ELF-1 (cell line): Measurements from ENCODE around the gene NCR3LG1.

Experiments
- DNase-seq: peaks from one replicate; pipeline ENCODE4 v3.0.0-alpha.2; 2016; ENCODE audit warnings: low read depth, low spot score

Gene NCR3LG1

DNA sequence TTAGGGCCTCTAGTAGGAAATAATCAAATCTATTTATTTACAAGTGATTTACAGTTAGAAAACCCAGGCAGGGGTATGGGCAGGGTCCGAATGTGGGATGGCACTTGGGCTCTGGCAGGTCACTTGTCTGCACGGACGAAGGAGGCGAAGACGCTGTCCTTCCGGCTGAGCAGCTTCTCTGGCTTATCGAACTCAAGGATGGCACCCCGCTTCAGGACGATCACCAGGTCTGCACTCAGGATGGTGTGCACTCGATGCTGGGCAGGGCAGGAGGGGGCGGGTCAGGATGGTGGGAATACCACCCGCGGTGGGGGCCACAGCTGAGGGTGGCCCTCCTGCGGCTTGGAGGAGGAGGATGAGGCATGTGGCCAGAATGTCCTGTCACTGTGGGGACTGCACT, 41.3 kb downstream of the NCR3LG1 start:
- no peak for DNase-seq

DNA sequence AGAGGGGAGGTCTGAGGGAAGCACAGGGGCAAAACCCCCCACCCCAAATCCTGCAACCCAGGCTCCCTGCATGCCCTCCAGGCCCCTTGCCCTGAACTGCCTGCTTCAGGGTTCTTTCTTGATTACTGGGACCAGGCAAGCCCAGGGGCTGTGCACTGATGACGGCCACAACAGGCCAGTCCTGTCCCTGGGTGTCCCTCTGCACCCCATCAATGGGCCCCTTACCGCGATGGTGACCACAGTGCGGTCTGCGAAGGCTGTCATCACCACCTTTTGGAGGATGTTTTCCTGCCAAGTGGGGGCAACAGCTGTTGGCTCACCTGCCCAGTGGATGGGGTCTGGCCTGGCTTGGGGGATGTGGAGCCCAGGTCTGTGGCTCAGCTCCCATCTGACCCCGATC, 41.9 kb downstream of the NCR3LG1 start:
- DNase-seq: no peak

DNA sequence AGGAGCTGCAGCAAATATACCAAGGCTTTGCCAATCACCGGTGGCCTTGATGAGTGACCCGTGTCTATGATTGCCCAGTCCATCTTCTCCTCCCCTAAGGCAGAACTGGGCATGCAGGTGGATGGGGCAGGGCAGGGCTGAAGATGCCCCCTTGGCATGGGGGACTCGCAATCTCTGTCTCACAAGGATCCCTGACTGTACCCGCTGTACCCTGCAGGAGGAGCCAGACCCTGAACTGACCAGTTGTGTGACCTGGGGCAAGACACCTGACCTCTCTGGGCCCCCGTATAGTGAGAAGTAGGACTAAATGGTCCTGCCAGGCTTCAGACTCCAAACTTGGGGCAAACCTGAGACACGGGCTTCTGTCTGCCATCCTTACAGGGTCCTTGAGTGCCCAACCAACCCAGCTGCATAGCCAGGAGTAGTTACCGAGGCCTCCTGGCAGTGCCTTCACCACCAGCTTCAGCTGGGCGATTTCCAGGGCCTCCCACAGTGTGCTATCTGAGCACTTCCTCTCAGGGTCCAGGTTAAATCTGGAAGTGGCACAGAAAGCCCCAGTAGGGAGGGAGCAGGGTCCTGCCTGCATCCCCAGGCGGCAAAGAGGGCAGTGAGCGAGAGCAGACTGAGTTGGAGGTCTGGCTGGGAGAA, 43.3 kb downstream of the NCR3LG1 start:
- DNase-seq: no peak

DNA sequence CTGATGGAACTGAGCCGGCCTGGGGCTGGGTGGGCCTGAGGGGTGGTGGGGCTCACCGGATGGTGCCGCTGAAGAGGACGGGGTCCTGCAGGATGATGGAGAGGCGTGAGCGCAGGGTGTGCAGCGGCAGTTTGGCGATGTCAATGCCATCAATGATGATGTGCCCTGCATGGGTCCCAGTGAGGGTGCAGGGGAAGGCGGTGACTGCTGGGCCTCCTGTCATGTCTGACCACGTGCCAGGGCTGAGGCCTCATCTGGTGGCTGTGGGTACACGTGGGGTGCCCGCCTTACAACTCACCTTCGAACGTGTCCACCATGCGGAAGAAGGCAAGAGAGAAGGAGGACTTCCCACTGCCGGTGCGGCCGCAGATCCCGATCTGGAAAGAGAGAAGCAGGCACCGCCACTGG, 44.0 kb downstream of the NCR3LG1 start:
- no peak for DNase-seq

DNA sequence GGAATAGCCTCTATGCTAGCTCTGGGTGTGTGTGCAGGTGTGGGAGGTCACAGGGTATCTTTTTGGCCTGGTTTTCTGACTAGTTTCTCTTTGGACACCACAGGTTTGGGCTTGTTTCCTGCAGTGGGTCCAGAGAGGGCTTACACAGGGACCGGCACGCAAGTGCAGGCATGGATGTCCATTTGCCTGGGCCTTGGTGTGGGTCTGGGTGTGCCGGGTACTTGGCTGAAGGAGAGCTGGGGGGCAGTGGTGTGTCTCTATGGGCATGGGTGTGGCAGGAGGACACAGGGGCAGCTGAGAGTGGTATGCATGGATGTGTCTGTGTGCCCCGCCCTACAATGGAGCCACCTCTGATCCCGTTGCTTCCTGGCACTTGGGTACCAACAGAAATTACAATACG, 44.4 kb downstream of the NCR3LG1 start:
- no peak for DNase-seq

DNA sequence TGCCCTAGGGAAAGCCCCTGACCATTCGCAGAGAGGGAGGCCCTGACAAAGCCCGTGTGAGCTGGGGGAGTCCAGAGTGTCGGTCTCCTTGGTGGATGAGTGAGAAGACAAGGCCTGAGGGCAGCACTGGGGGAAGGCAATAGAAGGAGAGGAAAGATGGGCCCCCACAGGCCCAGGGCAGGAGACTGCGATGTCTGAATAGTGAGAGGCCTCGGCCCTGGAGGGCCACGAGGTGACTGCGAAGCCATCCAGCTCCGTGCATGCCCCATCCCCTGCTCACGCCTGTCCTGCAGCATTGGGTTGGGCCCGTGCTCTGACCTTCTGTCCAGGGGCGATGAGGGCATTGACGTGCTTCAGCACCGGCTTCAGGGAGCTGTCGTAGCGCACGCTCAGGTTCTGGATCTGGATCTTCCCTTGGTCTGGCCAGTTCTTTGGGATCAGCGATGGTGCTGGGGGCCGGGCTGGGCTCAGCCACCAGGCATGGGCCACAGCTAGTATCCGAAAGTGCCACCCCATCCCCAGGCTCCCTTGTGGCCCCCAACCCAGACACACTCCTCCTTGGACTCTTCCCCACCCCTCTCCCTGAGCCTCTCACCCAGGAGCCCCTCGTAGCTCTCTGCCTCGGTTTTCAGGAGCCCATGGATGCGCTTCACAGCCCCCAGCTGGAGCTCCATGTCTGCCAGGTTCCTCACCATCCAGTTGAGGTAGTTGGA, 45.2 kb downstream of the NCR3LG1 start:
- no peak for DNase-seq

DNA sequence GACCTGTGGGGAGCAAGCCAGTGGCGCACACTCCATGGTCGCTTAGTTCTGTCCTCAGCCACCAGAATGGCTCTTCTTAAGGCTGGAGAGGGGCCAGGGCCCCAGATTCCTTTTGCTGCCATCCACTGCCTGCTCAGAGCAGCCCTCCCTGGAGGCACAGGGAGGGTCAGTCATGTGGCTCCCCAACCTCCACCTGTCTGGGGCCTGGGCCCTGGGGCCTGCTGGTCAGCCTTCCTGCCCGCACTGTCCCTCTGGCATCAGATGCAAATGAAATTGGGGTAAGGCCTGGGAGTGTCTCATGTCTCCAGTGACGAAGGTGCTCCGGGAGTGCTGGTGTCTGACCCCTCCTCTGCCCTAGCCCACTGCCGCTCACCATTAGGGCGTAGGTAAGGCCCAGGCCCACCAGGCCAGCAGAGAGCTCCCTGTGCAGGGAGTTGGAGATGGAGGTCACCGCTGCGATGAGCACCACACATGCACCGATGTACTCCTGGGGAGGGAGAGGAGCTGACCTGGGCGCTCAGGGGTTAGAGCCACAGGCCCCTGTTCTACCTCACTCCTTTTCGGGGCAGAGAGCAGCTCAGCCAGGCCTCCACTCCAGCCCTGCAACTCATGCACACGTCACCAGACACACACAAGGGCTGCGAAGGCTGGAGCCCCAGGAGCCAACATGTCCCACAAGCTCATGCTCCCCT, 45.9 kb downstream of the NCR3LG1 start:
- no peak for DNase-seq

DNA sequence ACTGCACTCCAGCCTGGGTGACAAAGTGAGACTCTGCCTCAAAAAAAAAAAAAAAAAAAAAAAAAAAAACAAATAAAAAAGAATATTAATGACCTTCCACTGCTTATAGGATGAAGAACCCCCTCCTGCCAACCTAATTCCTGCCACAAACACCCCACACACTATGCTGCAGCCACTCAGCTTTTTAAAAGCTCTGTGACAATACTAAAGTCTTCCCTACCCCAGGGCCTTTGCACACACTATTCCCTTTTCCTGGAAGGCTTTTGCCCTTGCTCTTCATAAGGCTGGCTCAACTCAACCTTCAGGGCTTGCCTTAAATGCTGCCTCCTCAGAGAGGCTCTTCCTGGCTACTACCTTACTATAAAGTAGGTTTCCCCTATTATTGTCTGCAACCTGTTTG, 47.6 kb downstream of the NCR3LG1 start:
- no peak for DNase-seq

DNA sequence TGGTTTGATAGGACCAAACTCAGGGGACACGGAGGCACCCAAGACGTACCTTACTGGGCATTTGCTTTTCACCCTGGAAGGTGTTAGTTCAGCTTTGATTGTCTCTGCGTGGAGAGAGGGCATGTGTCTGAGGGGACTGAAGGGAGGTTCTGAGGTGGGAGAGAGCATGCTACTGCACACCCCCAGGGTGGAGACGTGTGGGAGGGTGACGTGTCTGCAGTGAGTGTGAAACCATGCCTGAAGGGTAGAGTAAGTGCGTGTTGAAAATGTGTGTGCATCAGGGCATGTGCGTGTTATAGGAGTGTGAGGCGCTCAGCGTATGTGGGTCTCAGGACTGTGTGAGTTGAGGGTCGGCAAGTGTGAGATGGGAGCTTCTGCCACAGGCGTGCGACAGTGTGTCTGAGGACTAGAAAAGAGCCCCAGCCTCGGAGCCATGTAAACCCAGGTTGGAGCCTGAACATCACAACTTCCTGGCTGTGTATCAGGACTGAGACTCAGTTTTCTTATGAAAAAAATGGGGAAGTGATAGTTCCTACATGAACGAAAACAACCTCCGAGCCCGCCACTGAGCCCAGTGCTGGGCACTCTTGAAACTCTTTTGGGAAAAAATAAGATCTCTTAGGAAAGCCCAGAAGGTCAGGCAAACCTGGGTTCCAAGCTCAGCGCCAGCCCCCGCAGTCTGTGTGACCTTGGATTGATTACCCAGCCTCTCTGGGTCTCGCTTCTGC, 48.6 kb downstream of the NCR3LG1 start:
- no peak for DNase-seq

DNA sequence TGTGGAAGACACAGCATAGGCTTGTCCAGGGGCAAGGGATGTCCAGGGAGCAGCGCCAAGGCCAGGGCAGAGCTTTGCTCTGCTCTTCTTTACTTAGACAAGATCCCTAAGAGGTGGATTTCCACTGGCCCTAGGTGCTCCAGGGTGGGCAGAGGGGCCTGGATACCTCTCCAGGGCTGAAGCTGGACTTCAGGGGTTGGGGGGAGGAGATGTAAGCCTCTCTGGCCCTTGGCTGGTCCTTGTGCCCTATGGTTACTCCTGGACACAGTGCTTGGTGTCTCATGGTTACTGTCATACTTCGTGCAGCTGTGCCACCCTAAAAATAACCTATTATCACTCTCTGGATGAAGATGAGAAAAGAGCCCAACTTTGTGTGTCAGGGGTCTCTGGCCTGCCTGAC, 49.7 kb downstream of the NCR3LG1 start:
- no peak for DNase-seq

DNA sequence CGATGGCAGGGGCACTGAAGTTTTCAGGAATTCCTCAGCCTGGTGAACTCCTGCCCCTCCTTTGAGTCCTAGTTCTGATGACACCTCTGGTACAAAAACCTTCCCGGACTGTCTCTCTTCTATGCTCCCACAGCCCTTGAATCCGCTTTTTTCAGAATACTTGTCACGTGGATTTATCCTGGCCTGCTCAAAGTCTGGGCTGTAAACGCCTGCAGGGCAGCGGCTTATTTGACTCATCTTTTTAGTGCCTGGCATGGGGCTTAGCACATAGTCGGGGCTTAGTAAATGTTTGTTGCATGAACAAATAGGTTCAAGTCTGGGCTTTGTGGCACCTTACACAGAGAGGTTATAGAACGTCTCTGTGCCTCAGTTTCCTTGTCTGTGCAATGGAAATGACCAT, 50.2 kb downstream of the NCR3LG1 start:
- peak; percentile 18 for DNase-seq

DNA sequence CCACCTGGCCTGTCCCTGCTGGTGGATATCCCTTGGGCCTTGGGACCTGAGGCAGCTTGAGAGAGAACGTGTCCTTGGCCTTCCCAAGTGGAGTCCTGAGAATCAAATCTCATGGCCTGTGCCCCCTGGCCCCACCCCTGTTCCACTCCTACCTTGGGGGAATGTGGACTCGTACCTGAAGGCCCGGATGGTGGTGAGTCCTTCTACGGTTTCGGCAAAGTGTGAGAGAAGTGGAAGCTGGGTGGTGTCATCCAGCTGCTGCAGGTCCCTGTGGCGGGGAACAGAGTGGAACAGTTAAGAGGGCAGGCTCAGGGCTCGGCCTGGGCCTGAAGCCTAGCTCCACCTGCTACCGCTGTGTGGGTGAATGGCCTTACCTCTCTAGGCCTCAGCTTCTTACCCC, 50.9 kb downstream of the NCR3LG1 start:
- DNase-seq: no peak

DNA sequence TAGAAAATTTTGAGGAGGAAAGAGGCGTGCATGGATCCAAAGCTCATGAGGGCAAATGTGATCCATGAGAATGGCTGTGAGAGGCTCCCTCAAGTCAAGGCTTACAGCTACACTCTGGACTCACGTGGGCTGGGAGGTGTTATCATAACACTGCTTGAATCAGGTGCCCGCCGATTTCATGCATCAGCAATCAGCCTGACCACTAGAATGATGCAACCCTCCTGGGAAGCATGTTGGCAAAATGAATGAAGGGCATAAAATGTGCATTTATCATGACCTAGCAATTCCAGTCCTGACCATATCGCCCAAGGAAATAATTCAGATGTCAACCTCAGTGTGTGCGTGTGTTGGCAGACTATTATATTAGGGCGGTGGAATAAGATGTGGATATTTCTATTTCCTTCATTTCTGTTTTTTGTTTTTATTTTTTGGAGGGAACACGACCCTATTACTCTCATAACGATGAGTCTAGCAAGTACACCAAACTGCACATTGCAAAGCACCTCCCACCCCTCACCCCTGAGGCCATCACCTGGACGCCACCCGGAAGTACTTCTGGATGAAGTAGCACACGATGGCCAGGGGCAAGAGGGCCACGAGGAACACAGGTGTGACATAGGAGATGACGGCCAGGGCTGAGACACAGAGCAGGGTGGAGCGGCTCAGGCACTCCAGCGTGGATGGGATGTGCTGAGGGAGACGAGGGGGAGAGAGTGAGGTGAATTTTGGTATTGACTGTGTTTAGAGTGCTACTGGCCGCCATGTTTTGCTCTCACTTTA, 52.6 kb downstream of the NCR3LG1 start:
- DNase-seq: no peak

DNA sequence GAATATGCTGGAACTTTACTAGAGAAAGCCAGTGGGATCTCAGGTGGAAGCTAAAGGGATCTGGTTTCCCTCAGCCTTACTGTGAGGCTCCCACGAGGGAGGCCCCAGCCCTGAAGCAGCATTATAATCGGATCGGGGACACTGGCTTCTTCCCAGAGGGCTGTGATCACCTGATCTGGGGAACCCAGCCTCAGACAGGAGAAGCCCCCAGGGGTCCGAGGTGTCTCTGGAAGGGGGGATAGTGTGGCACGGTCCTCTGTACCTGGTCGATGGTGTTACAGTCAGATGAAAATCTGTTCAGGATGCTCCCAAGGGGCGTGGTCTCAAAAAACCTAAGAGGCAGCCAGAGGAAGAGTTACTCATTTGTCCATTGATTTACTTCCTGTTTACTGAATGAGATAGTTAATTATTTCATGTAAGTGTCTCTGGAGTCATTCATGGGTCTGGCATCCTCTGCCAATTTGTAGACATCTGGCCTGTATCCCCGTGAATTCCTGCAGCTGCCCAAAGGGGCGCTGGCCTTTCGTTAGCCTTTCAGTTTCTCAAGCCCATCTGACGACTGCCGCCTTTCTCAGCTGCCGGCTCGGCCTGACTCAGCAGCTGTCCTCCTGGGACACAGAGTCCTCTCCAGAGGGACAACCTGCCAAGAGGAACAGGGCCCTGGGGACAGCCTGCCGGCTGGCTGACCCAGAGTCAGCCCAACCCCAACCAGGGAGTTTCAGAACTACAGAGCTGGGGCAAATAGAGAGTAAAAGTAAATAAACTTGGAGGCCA, 53.8 kb downstream of the NCR3LG1 start:
- peak; percentile 50 for DNase-seq

DNA sequence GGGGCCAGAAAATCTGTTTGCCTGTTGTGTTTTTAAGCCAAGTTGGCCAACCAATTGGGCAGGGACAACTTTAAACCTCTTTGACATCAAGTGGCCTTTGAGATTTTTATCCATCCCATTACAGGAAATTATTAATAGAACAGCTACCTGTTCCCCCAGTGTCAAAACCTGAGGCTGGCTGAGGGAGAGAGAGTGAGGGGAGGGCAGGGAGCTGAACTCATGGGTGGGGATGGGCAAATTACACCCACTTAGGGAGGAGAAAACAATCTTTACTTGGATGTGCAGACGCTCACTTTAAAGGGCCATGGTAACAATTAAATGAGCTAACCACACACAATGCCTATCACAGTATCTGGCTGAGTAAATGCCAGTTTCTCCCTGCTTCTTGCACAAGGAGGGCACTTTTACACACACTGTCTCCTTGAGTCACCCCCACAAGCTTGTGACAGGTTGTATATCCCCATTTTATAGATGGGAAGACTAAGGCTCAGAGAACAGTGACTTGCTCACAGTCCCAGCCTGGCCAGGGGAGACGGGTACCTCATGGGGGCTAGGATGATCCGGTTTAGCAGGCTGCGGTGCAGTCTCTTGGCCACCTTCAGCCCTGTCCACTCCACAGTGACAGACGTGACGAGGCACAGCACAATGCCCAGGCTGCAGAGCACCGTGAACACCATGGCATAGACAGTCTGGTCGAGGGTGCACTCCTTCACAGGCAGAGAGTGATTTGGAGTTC, 54.6 kb downstream of the NCR3LG1 start:
- no peak for DNase-seq

DNA sequence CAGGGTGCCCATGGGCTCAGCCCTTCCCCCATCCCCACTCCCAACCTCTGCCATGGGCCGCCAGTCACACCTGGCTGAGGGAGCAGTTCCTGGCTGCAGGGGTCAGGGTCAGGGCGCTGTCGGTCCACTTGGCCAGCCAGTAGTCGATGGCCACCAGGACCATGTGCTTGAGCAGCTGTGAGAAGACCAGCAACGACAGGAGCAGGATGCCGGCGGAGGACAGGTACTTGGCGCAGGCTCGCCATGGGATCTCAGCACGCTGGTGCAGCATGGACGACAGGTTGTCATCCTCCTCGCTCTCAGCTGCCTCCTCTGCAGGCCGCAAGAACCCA, 55.2 kb downstream of the NCR3LG1 start:
- no peak for DNase-seq

DNA sequence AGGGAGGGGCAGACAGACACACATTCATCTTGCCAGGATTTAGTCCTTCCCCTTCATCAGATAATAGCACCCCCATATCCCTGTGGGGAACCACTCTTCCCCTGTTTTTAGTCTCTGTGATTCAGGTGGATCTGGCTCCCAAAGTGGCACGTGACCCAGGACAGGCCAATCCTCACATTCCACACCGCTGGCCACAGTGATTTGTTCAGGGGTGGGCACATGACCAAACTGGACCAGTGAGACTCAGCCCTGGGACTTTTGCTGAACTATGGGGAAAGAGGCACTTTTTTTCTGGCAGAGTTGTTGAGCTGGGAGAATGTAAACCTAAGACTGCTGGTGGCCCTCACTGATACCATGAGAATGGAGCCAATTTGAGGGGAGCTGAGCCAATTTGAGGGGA, 56.0 kb downstream of the NCR3LG1 start:
- DNase-seq: no peak

DNA sequence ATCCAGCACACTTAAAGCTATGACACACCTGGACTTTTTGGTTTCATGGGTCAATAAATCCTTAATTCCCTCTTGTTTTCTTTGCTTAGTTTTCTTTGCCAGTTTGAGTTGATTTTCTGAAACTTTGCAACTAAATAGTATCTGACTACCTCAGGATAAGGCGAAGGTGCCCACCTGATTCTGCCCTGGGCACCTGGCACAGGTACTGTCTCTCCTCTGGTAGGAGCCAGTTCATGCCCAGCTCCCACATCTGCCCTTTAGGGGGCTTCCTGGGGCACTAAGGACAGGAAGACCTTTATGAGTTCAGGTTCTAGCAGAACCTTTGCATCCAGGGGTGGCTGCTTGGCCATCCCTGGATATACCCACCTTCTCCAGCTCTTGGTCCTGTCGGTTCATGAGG, 56.4 kb downstream of the NCR3LG1 start:
- DNase-seq: no peak

DNA sequence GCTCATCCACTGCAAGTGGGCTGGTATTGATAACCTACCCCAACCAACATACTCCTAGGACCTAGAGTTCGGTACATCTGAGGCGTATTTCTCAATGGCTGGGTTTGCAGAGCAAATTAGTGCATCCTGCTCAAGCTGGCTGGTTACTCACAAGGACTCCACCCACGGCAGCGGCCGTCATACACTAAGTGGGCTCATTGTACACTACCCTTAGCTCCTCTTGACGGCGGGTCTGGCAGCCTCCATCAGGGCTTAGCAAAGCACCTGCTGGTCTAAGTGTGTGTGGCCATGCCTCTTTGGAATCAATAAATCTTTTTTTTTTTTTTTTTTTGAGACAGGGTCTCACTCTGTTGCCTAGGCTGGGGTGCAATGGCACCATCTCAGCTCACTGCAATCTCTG, 57.0 kb downstream of the NCR3LG1 start:
- DNase-seq: no peak
